Keratinocyte (primary cell): ENCODE results near the gene KDM2A. TPM values are rescaled to one million over a fixed set of nuclear protein-coding genes. Genes with fewer than 3 reads are reported as not detected.
A peak's percentile ranks its signal among the peaks of the same experiment; 100 is the strongest.

ENCODE experiments used
- DNase-seq: peaks from one replicate; pipeline ENCODE4 v3.0.0-alpha.2; 2011; ENCODE audit warnings: low read depth, missing footprints, low spot score
- FAIRE-seq: peaks from 2 replicates; lab custom pipeline; 2011; peaks lifted over from hg19 to GRCh38; lab: Jason Lieb, UNC
- H2AFZ ChIP-seq: 2 replicates; pipeline ENCODE4 v1.6.0; 2012; ENCODE audit warnings: low read length, control low read depth, inconsistent platforms; ENCODE audit not compliant: control insufficient read depth
- H3K27ac ChIP-seq: 2 replicates; pipeline ENCODE4 v1.5.1; 2011; ENCODE audit warnings: low read length; ENCODE audit not compliant: control insufficient read depth, insufficient read depth
- H3K27me3 ChIP-seq: 3 replicates; pipeline ENCODE4 v1.6.0; 2011; ENCODE audit warnings: low read length; ENCODE audit not compliant: control insufficient read depth, insufficient read depth; ENCODE audit errors: extremely low read depth
- H3K36me3 ChIP-seq, 2 experiments: 2 replicates in 1 of 2; 3 replicates in 1 of 2; pipeline ENCODE4 v1.5.1; 2011; ENCODE audit warnings: low read length in 2 of 2, mild to moderate bottlenecking in 1 of 2; ENCODE audit not compliant: control insufficient read depth in 2 of 2, insufficient read depth in 2 of 2; ENCODE audit errors: extremely low read depth in 1 of 2
- H3K4me1 ChIP-seq: 3 replicates; pipeline ENCODE4 v1.5.1; 2011; ENCODE audit warnings: low read length; ENCODE audit not compliant: control insufficient read depth, insufficient read depth; ENCODE audit errors: extremely low read depth
- H3K4me2 ChIP-seq: 3 replicates; pipeline ENCODE4 v1.6.0; 2011; ENCODE audit warnings: low read depth, low read length; ENCODE audit not compliant: control insufficient read depth, insufficient read depth; ENCODE audit errors: extremely low read depth
- H3K4me3 ChIP-seq, 3 experiments: fragments of 200-600 bp in 1 of 3; sonication (generic) in 1 of 3; 2 replicates in 2 of 3; 3 replicates in 1 of 3; pipeline ENCODE4 v1.5.1; 2011 to 2016; ENCODE audit warnings: low read length in 3 of 3, mild to moderate bottlenecking in 3 of 3, control low read depth in 2 of 3, inconsistent platforms in 1 of 3, low read depth in 1 of 3, mixed read lengths in 1 of 3, mixed run types in 1 of 3, moderate library complexity in 1 of 3; ENCODE audit not compliant: control insufficient read depth in 2 of 3, insufficient read depth in 2 of 3; ENCODE audit errors: extremely low read depth in 1 of 3
- H3K79me2 ChIP-seq: 2 replicates; pipeline ENCODE4 v1.6.0; 2012; ENCODE audit warnings: low read length; ENCODE audit not compliant: control insufficient read depth, insufficient read depth
- H3K9ac ChIP-seq: 3 replicates; pipeline ENCODE4 v1.6.0; 2011; ENCODE audit warnings: low read length; ENCODE audit not compliant: control insufficient read depth, insufficient read depth; ENCODE audit errors: extremely low read depth
- H3K9me1 ChIP-seq: 3 replicates; pipeline ENCODE4 v1.6.0; 2011; ENCODE audit warnings: low read length; ENCODE audit not compliant: control insufficient read depth, insufficient read depth; ENCODE audit errors: extremely low read depth
- H3K9me3 ChIP-seq: 2 replicates; pipeline ENCODE4 v1.5.1; 2012; ENCODE audit warnings: low read depth, low read length; ENCODE audit not compliant: control insufficient read depth
- H4K20me1 ChIP-seq: 3 replicates; pipeline ENCODE4 v1.6.0; 2011; ENCODE audit warnings: low read length; ENCODE audit not compliant: control insufficient read depth, insufficient read depth; ENCODE audit errors: extremely low read depth
- EZH2 ChIP-seq: IDR thresholded peaks from one replicate; pipeline ENCODE4 v1.6.1; 2012; ENCODE audit warnings: inconsistent platforms, mild to moderate bottlenecking, low read length, moderate library complexity
- dilution Hi-C: fragments of 300-500 bp; cut with MboI; formaldehyde crosslinking; loops from one replicate; pipeline ENCODE4 v1.7.0; 2020; ENCODE audit warnings: low sequenced_read_pairs; ENCODE audit not compliant: extremely low pct_ligation_motif_present
- polyA plus RNA-seq, 5 experiments: library from polyadenylated mRNA; depleted of rRNA in 3 of 5; stranded (reverse) in 3 of 5; stranded (forward) in 1 of 5; unstranded in 1 of 5; fragments of >200 nt; gene quantifications; 1 replicate in 1 of 5; 2 replicates in 3 of 5; 3 replicates in 1 of 5; pipeline versions ENCODE4 v1.2.1 to v1.2.3, GENCODE V29; 2011 to 2012; ENCODE audit warnings: missing spikeins in 2 of 5, low read depth in 1 of 5, low replicate concordance in 1 of 5
- TF ChIP-seq, protein P1 (sequence below), 3 experiments: IDR thresholded peaks in 1 of 3; conservative IDR thresholded peaks in 1 of 3; optimal IDR thresholded peaks in 1 of 3; 2 replicates in 2 of 3; 3 replicates in 1 of 3; pipeline versions ENCODE3 to v1.5.1; 2011; ENCODE audit warnings: low read length in 3 of 3, mild to moderate bottlenecking in 3 of 3, moderate library complexity in 2 of 3, control low read depth in 1 of 3, inconsistent platforms in 1 of 3; ENCODE audit not compliant: insufficient read depth in 2 of 3; ENCODE audit errors: extremely low read depth in 1 of 3

Gene KDM2A
- polyA plus RNA-seq, 1 donor (not counting 4 experiments of a cell fraction or from before 2014, with no cell fraction given): 29.9 TPM

DNA sequence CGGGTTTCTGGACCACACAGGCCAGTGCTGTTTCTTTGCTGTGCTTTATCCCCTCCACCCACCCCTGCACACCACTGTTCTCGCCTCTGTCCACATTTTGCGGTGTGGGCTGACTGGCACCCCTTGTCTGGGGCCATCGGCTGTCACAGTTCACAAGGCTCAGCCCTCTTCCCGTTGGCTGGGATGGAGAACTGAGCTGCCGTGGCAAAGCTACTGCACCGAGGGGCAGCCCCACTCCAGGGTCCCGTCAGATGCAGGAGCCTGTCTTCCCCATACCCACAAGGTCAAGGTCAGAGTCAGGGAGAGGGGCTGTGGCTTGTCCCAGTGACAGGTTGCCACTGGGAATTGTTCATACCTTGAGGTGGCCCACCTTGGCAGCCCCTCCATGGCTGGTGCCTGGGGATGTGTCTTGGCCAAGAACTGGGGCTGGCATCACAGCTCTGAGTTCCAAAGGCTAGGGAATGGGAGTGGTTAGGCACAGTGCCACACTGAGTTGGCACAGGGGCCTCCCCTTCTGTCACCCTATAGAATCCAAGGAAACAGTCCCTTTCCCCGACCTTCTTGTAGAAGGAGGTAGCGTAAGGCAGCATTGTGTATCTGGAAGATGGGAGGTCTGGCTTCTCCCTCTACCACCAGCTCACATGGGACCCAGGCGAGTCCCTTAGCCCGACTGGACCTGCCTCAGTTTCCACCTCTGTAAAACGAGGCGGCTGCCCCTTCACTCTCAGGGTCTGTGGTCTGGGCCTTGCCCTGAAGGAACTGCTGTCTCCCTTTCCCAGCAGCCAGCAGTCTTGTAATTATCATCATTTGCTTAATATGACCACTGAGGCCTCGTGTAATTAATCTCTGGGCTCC, 150.6 kb downstream of the KDM2A start:
- no peaks in the 10 kb centered on the region for H3K9me3 ChIP-seq
- peak overlapping the region in 2 of 3 experiments; percentile 44 to 50 for H3K4me3 ChIP-seq
- DNase-seq: no peak
- H2AFZ ChIP-seq: no peak overlapping the region
- H4K20me1 ChIP-seq: peaks cover 14% of the 10 kb centered on the region
- H3K27me3 ChIP-seq: no peaks in the 10 kb centered on the region
- peaks cover 77% of the 10 kb centered on the region for H3K79me2 ChIP-seq
- no peak for FAIRE-seq
- dilution Hi-C loops: no loop called here
- H3K27ac ChIP-seq: peak overlapping the region; percentile 27
- H3K36me3 ChIP-seq: peaks cover 10 to 24% of the 10 kb centered on the region in 2 experiments
- TF ChIP-seq, protein P1, sequence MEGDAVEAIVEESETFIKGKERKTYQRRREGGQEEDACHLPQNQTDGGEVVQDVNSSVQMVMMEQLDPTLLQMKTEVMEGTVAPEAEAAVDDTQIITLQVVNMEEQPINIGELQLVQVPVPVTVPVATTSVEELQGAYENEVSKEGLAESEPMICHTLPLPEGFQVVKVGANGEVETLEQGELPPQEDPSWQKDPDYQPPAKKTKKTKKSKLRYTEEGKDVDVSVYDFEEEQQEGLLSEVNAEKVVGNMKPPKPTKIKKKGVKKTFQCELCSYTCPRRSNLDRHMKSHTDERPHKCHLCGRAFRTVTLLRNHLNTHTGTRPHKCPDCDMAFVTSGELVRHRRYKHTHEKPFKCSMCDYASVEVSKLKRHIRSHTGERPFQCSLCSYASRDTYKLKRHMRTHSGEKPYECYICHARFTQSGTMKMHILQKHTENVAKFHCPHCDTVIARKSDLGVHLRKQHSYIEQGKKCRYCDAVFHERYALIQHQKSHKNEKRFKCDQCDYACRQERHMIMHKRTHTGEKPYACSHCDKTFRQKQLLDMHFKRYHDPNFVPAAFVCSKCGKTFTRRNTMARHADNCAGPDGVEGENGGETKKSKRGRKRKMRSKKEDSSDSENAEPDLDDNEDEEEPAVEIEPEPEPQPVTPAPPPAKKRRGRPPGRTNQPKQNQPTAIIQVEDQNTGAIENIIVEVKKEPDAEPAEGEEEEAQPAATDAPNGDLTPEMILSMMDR (optimal IDR thresholded peaks at IDR 0.05 in 1 of 3, IDR thresholded peaks at IDR 0.05 in 1 of 3, conservative IDR thresholded peaks at IDR 0.05 in 1 of 3; ENCODE audit: extremely low read depth in 1 of 3, insufficient read depth in 2 of 3, low read length in 3 of 3): no peak
- TF ChIP-seq EZH2: no peak
- peaks cover 60% of the 10 kb centered on the region for H3K4me1 ChIP-seq
- H3K4me2 ChIP-seq: peak overlapping the region; percentile 85
- peaks cover 2% of the 10 kb centered on the region for H3K9me1 ChIP-seq
- peak overlapping the region; percentile 55 for H3K9ac ChIP-seq

DNA sequence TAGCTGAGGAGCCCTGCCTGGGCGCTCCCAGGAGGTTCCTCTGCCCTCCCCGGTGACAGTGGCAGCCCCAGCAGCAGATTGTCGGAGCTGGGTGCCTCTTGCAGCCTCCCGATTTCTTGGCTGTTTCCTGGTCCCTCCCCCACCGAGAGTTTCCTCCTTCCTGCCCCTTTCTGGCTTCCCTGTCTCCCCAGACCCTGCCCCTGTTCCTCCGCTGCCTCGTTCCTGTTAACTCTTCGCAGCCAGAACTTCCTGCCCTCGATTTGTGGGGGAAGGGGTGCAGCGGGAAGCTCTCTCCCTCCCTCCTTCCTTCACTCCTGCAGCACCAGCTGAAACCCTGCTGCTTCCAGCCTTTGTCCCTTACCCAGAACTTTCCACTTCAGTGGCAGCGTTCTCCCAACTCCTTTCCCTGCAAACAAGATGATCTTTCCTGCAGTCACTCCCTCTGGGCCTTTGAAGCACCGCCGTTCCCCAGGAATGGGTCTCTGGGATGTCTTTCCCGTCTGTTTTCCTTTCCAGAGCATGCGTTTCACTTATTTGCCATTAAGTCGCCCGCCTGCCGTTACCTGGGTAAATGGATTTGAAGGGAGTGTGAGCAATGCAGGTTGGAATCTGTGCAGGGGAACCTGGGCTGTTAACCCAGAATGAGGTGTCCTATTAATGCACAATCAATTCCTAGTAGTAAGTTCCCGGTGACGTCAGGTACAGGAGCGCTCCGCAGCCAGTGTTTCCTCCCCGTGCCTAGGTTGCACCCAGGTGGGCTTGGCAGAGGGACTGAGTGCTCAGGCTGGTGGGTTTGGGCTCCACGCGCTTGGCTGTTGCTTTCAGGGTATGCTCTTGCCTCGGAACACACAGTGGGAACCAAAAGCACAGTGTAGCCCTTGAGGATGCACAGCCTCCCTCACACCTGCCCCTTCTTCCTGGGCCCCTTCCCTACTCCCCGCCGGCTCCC, 151.5 kb downstream of the KDM2A start:
- peaks cover 85% of the 10 kb centered on the region for H3K79me2 ChIP-seq
- DNase-seq: no peak
- no peak for FAIRE-seq
- no peak for TF ChIP-seq EZH2
- peak overlapping the region; percentile 85 for H3K4me2 ChIP-seq
- peak overlapping the region; percentile 55 for H3K9ac ChIP-seq
- dilution Hi-C loops: no loop called here
- H3K4me1 ChIP-seq: peaks cover 51% of the 10 kb centered on the region
- H3K27me3 ChIP-seq: no peaks in the 10 kb centered on the region
- H3K27ac ChIP-seq: peak overlapping the region; percentile 27
- no peaks in the 10 kb centered on the region for H3K9me3 ChIP-seq
- H3K9me1 ChIP-seq: peaks cover 2% of the 10 kb centered on the region
- peaks cover 10 to 29% of the 10 kb centered on the region in 2 experiments for H3K36me3 ChIP-seq
- H3K4me3 ChIP-seq: peak overlapping the region; percentile 1 to 50 (median 44)
- no peak overlapping the region for H2AFZ ChIP-seq
- H4K20me1 ChIP-seq: peaks cover 14% of the 10 kb centered on the region
